Adrenal gland (tissue), 5 donors: Measurements from ENCODE around the gene VAPA.

Experiments used
- CTCF ChIP-seq, 6 experiments: fragments of 450-650 bp in 4 of 6; fragments of 200-600 bp in 2 of 6; sonication (generic) in 1 of 6; IDR thresholded peaks; 1 replicate in 5 of 6; 2 replicates in 1 of 6; pipeline versions ENCODE4 v1.5.1 to v1.8.0; 2016 to 2021; ENCODE audit warnings: antibody characterized with exemption in 6 of 6, mild to moderate bottlenecking in 2 of 6, moderate library complexity in 1 of 6
- POLR2A ChIP-seq, 2 donors: fragments of 450-650 bp; IDR thresholded peaks; one replicate each; pipeline ENCODE4 v1.6.1; 2017; ENCODE audit warnings: antibody characterized with exemption in 2 of 2, mild to moderate bottlenecking in 2 of 2, moderate library complexity in 1 of 2
- donor health status: DM: no; HTN: no; CAD: no.

- TF ChIP-seq CTCF (IDR thresholded peaks at IDR 0.05) (no peak), POLR2A (IDR thresholded peaks at IDR 0.05) (no peak)
These were observed 13.1 kb upstream of the VAPA start for GRCh38 chr18:9900699-9901098.
